ENCODE measurements around the gene PRSS8. TPM values are rescaled to one million over a fixed set of nuclear protein-coding genes. Genes with fewer than 3 reads are reported as not detected.
"Not testable (repeated sequence)": the region's sequence is repeated elsewhere in the genome, so short reads cannot be mapped to it uniquely, and the experiment has no call there.

The PRSS8 gene
- total and polyA plus RNA-seq, 4 donors: 0.10 to 1.5 (median 0.70) TPM

- Histone ChIP-seq H3K9me3 (ENCODE audit: control insufficient read depth, insufficient read depth, low read length) (no peaks in the 10 kb centered on the region), H3K27ac (ENCODE audit: low read depth, low read length) (no peak overlapping the region), H3K4me3 (ENCODE audit: low read depth, low read length) (no peak overlapping the region), H3K27me3 (ENCODE audit: control insufficient read depth, insufficient read depth, low read length) (no peaks in the 10 kb centered on the region), H3K4me1 (ENCODE audit: control insufficient read depth, insufficient read depth, low read length) (peaks cover 25% of the 10 kb centered on the region), H3K36me3 (ENCODE audit: control insufficient read depth, insufficient read depth, low read length) (peaks cover 35% of the 10 kb centered on the region)
- 73% methylated on average over 5 of the region's 6 CpGs for WGBS (ENCODE audit: insufficient coverage)
- DNase-seq (ENCODE audit: low read depth in 4 of 6, low spot score in 6 of 6): no peak
Observed at GRCh38 chr16:31107465-31107867, 28.1 kb downstream of the PRSS8 start.

GRCh38 chr16:31106509-31107464 lies 28.7 kb downstream of the PRSS8 start:
- Histone ChIP-seq H3K4me3 (ENCODE audit: low read depth, low read length) (no peak overlapping the region), H3K27ac (ENCODE audit: low read depth, low read length) (no peak overlapping the region), H3K4me1 (ENCODE audit: control insufficient read depth, insufficient read depth, low read length) (peaks cover 25% of the 10 kb centered on the region), H3K36me3 (ENCODE audit: control insufficient read depth, insufficient read depth, low read length) (peaks cover 28% of the 10 kb centered on the region), H3K9me3 (ENCODE audit: control insufficient read depth, insufficient read depth, low read length) (no peaks in the 10 kb centered on the region), H3K27me3 (ENCODE audit: control insufficient read depth, insufficient read depth, low read length) (no peaks in the 10 kb centered on the region)
- 83% methylated on average over 20 of the region's 28 CpGs for WGBS (ENCODE audit: insufficient coverage)
- DNase-seq (ENCODE audit: low read depth in 4 of 6, low spot score in 6 of 6): no peak

- peak in 2 of 6 donors; percentile 43 to 69 for DNase-seq (ENCODE audit: low read depth in 4 of 6, low spot score in 6 of 6)
- Histone ChIP-seq H3K27ac (ENCODE audit: low read depth, low read length) (no peak overlapping the region), H3K4me1 (ENCODE audit: control insufficient read depth, insufficient read depth, low read length) (peaks cover 25% of the 10 kb centered on the region), H3K27me3 (ENCODE audit: control insufficient read depth, insufficient read depth, low read length) (no peaks in the 10 kb centered on the region), H3K9me3 (ENCODE audit: control insufficient read depth, insufficient read depth, low read length) (no peaks in the 10 kb centered on the region), H3K4me3 (ENCODE audit: low read depth, low read length) (no peak overlapping the region), H3K36me3 (ENCODE audit: control insufficient read depth, insufficient read depth, low read length) (peaks cover 18% of the 10 kb centered on the region)
- 27% methylated on average over 27 of the region's 33 CpGs for WGBS (ENCODE audit: insufficient coverage)
Observed at GRCh38 chr16:31105677-31106213, 29.8 kb downstream of the PRSS8 start.

- not testable (repeated sequence) for H3K4me1 ChIP-seq (ENCODE audit: control insufficient read depth, insufficient read depth, low read length); H3K27ac ChIP-seq (ENCODE audit: low read depth, low read length); H3K36me3 ChIP-seq (ENCODE audit: control insufficient read depth, insufficient read depth, low read length); H3K4me3 ChIP-seq (ENCODE audit: low read depth, low read length); H3K27me3 ChIP-seq (ENCODE audit: control insufficient read depth, insufficient read depth, low read length); H3K9me3 ChIP-seq (ENCODE audit: control insufficient read depth, insufficient read depth, low read length); DNase-seq (ENCODE audit: low read depth in 4 of 6, low spot score in 6 of 6)
- 87% methylated on average over 8 of the region's 13 CpGs for WGBS (ENCODE audit: insufficient coverage)
Observed at GRCh38 chr16:31100876-31101641, 34.5 kb downstream of the PRSS8 start.

DNA sequence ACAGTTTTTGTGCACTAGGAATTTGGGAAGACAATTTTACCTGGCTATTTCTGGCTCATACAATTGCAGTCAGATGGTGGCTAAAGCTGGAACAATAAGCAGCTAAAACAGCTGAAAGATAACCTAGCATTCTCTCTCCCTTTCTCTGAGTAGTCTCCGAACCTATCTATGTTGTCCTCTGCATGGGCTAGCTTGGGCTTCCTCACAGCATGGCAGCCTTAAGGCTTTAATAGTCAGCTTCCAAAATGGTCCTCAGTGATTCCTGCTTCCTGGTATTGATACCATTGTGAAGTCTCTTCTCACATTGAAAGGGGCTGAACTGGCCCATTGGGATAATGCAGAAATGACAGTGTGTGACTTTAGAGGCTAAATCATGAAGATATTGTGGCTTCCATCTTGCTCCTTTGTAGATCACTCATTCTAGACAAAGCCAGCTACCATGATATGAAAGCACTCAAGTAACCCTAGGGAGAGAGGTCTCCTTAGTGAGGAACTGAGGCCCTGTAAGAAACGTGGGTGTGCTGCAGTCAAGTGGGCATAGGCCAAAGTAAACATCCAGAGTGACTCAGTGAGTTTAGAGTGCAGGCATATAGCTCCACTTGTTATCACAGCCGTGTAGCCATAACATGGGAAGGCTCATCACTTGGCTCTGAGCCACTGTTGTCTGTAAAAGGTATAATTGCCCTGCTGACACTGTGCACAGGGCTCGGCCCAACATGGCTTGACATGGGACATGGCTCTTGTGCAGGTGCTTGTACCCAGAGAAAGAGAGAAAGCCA lies 35.5 kb downstream of the PRSS8 start:
- peaks cover 3% of the 10 kb centered on the region for H3K4me1 ChIP-seq (ENCODE audit: control insufficient read depth, insufficient read depth, low read length)
- H3K27me3 ChIP-seq (ENCODE audit: control insufficient read depth, insufficient read depth, low read length): no peaks in the 10 kb centered on the region
- no peaks in the 10 kb centered on the region for H3K9me3 ChIP-seq (ENCODE audit: control insufficient read depth, insufficient read depth, low read length)
- H3K27ac ChIP-seq (ENCODE audit: low read depth, low read length): no peak overlapping the region
- WGBS (ENCODE audit: insufficient coverage): 67% methylated on average over 4 of the region's 4 CpGs
- no peak overlapping the region for H3K4me3 ChIP-seq (ENCODE audit: low read depth, low read length)
- H3K36me3 ChIP-seq (ENCODE audit: control insufficient read depth, insufficient read depth, low read length): no peaks in the 10 kb centered on the region
- DNase-seq (ENCODE audit: low read depth in 4 of 6, low spot score in 6 of 6): no peak

GRCh38 chr16:31094424-31095120 lies 41.0 kb downstream of the PRSS8 start, which contains the start of gene VKORC1:
Gene VKORC1, minus strand, starts transcription at chr16:31094797. Its CDS starts 68 bp downstream, at chr16:31094729.
- DNase-seq (ENCODE audit: low read depth in 4 of 6, low spot score in 6 of 6): peak; percentile 80 to 98 (median 86)
- peak within 1 kb of the TSS; percentile 83 for H3K27ac ChIP-seq (ENCODE audit: low read depth, low read length)
- peaks cover 20% of the 10 kb centered on the region for H3K36me3 ChIP-seq (ENCODE audit: control insufficient read depth, insufficient read depth, low read length)
- no peaks in the 10 kb centered on the region for H3K27me3 ChIP-seq (ENCODE audit: control insufficient read depth, insufficient read depth, low read length)
- H3K9me3 ChIP-seq (ENCODE audit: control insufficient read depth, insufficient read depth, low read length): no peaks in the 10 kb centered on the region
- H3K4me1 ChIP-seq (ENCODE audit: control insufficient read depth, insufficient read depth, low read length): peaks cover 28% of the 10 kb centered on the region
- peak within 1 kb of the TSS; percentile 60 for H3K4me3 ChIP-seq (ENCODE audit: low read depth, low read length)
- 0% methylated on average over 67 of the region's 69 CpGs for WGBS (ENCODE audit: insufficient coverage)

DNA sequence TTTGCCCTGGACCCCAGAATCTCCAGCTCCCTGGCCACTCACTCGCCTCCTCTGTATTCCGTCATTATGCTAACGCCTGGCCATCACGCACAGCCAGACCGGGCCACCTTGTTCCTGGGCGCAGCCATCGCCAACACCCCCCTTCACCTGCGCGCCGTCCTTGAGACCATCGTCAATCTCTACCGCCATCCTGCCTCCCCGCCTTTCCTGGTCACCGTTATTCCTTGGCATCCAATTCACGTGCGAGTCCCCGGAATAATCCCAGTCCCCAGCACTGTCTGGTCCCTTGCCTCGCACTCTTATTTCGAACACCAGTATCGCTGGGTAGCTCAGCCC lies 41.5 kb downstream of the PRSS8 start:
- no peak for DNase-seq (ENCODE audit: low read depth in 4 of 6, low spot score in 6 of 6)
- under 1% methylated on average over 20 of the region's 20 CpGs for whole genome bisulfite sequencing (ENCODE audit: insufficient coverage)

GRCh38 chr16:31093132-31093703 lies 42.3 kb downstream of the PRSS8 start:
- no peaks in the 10 kb centered on the region for H3K27me3 ChIP-seq (ENCODE audit: control insufficient read depth, insufficient read depth, low read length)
- H3K4me1 ChIP-seq (ENCODE audit: control insufficient read depth, insufficient read depth, low read length): peaks cover 33% of the 10 kb centered on the region
- peaks cover 34% of the 10 kb centered on the region for H3K36me3 ChIP-seq (ENCODE audit: control insufficient read depth, insufficient read depth, low read length)
- DNase-seq (ENCODE audit: low read depth in 4 of 6, low spot score in 6 of 6): peak in 2 of 6 donors; percentile 28 to 43
- H3K4me3 ChIP-seq (ENCODE audit: low read depth, low read length): peak overlapping the region; percentile 60
- H3K27ac ChIP-seq (ENCODE audit: low read depth, low read length): peak overlapping the region; percentile 40
- 16% methylated on average over 4 of the region's 17 CpGs for WGBS (ENCODE audit: insufficient coverage)
- no peaks in the 10 kb centered on the region for H3K9me3 ChIP-seq (ENCODE audit: control insufficient read depth, insufficient read depth, low read length)

More for the DNA sequence above, 41.5 kb downstream of the PRSS8 start:
- no peaks in the 10 kb centered on the region for H3K9me3 ChIP-seq (ENCODE audit: control insufficient read depth, insufficient read depth, low read length)
- H3K27me3 ChIP-seq (ENCODE audit: control insufficient read depth, insufficient read depth, low read length): no peaks in the 10 kb centered on the region
- peaks cover 25% of the 10 kb centered on the region for H3K36me3 ChIP-seq (ENCODE audit: control insufficient read depth, insufficient read depth, low read length)
- H3K4me3 ChIP-seq (ENCODE audit: low read depth, low read length): peak overlapping the region; percentile 60
- H3K4me1 ChIP-seq (ENCODE audit: control insufficient read depth, insufficient read depth, low read length): peaks cover 28% of the 10 kb centered on the region
- H3K27ac ChIP-seq (ENCODE audit: low read depth, low read length): peak overlapping the region; percentile 83
